H1 (cell line): Measurements from ENCODE around the gene MPST.

ENCODE experiments used
- HDAC2 ChIP-seq, 2 experiments: fragments of 300-600 bp in 1 of 2; sonication (generic) in 1 of 2; IDR thresholded peaks; 2 replicates each; pipeline ENCODE4 v1.6.1; 2011 to 2012; ENCODE audit warnings: low read depth in 2 of 2, low read length in 2 of 2, mild to moderate bottlenecking in 2 of 2, moderate library complexity in 2 of 2, borderline replicate concordance in 1 of 2, inconsistent platforms in 1 of 2
- JUN ChIP-seq: IDR thresholded peaks from 2 replicates; pipeline ENCODE4 v1.6.1; 2011; ENCODE audit warnings: low read depth, mild to moderate bottlenecking, improper control_type of control experiment, low read length
- NRF1 ChIP-seq: IDR thresholded peaks from 2 replicates; pipeline ENCODE4 v1.6.1; 2011; ENCODE audit warnings: mild to moderate bottlenecking, low read depth, low read length, improper control_type of control experiment
- POLR2A ChIP-seq, 2 experiments: IDR thresholded peaks; 1 replicate in 1 of 2; 2 replicates in 1 of 2; pipeline ENCODE4 v1.6.1; 2011; ENCODE audit warnings: low read depth in 2 of 2, low read length in 2 of 2, mild to moderate bottlenecking in 2 of 2; ENCODE audit errors: control extremely low read depth in 1 of 2
- SUZ12 ChIP-seq: fragments of 200-600 bp; sonication (generic); IDR thresholded peaks from 2 replicates; pipeline ENCODE4 v1.6.1; 2012; ENCODE audit warnings: mild to moderate bottlenecking, inconsistent platforms, low read length, moderate library complexity, mixed read lengths
- TAF1 ChIP-seq: IDR thresholded peaks from 2 replicates; pipeline ENCODE4 v1.6.1; 2011; ENCODE audit warnings: mild to moderate bottlenecking, low read depth, low read length
- ZNF274 ChIP-seq: IDR thresholded peaks from 2 replicates; pipeline ENCODE4 v1.7.0; 2012; ENCODE audit warnings: low read length, borderline replicate concordance; ENCODE audit errors: extremely low read depth
- TF ChIP-seq, protein P1 (sequence below), 3 experiments: IDR thresholded peaks; 1 replicate in 2 of 3; 2 replicates in 1 of 3; pipeline versions ENCODE4 v1.5.1 to v1.6.1; 2011; ENCODE audit warnings: low read length in 3 of 3, mild to moderate bottlenecking in 3 of 3, inconsistent platforms in 2 of 3, low read depth in 1 of 3, moderate library complexity in 1 of 3; ENCODE audit not compliant: insufficient read depth in 1 of 3; ENCODE audit errors: control extremely low read depth in 1 of 3
- TF ChIP-seq, protein P2 (sequence below): IDR thresholded peaks from 2 replicates; pipeline ENCODE4 v1.6.1; 2012; ENCODE audit warnings: inconsistent platforms
- TF ChIP-seq, protein P3 (sequence below): IDR thresholded peaks from 2 replicates; pipeline ENCODE4 v1.6.1; 2011; ENCODE audit warnings: low read length, improper control_type of control experiment
- TF ChIP-seq, protein P4 (sequence below): IDR thresholded peaks from 2 replicates; pipeline ENCODE4 v1.6.1; 2012; ENCODE audit warnings: inconsistent platforms

DNA sequence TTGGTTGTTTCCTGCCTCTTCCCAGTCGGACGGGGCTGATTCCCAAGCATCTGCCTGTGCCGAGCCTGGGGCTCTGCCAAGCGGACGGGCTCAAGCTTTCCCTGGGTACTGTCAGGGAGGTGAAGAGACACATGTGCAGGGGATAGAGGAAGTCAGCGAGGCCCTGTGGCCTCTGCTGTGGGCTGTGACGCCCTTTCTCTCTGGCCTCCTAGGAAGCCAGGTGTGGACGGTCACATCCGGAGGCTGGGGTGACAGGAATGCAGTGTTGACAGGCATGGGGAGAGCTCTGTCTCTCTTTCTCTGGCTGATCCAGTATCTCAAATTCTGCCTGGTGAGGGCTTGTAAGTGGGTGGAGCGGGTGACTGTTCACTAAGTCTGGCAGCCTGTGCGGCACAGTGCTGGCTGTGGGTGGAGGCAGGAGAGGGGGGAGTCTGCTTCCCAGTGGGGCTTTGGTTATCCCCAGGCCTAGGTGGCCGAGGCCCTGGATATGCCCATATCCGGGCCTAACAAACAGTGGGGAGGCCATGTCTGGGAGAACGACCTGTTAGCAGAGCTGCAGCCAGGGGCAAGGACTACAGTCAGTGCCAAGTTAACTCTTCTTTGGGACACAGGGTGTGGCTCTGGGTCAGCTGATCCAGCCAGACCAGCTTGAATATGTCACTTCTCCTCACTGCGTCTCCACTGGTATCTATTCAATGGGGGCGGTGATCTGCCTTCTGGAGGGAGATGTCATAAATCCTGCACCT is 33.9 kb downstream of the MPST start:
- no peak for TF ChIP-seq TAF1
- TF ChIP-seq, protein P1, sequence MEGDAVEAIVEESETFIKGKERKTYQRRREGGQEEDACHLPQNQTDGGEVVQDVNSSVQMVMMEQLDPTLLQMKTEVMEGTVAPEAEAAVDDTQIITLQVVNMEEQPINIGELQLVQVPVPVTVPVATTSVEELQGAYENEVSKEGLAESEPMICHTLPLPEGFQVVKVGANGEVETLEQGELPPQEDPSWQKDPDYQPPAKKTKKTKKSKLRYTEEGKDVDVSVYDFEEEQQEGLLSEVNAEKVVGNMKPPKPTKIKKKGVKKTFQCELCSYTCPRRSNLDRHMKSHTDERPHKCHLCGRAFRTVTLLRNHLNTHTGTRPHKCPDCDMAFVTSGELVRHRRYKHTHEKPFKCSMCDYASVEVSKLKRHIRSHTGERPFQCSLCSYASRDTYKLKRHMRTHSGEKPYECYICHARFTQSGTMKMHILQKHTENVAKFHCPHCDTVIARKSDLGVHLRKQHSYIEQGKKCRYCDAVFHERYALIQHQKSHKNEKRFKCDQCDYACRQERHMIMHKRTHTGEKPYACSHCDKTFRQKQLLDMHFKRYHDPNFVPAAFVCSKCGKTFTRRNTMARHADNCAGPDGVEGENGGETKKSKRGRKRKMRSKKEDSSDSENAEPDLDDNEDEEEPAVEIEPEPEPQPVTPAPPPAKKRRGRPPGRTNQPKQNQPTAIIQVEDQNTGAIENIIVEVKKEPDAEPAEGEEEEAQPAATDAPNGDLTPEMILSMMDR (IDR thresholded peaks at IDR 0.05; ENCODE audit: control extremely low read depth in 1 of 3, insufficient read depth in 1 of 3, low read depth in 1 of 3, low read length in 3 of 3), result no peak
- TF ChIP-seq POLR2A (IDR thresholded peaks at IDR 0.05; ENCODE audit: control extremely low read depth in 1 of 2, low read depth in 2 of 2, low read length in 2 of 2), result no peak
- TF ChIP-seq, protein P2, sequence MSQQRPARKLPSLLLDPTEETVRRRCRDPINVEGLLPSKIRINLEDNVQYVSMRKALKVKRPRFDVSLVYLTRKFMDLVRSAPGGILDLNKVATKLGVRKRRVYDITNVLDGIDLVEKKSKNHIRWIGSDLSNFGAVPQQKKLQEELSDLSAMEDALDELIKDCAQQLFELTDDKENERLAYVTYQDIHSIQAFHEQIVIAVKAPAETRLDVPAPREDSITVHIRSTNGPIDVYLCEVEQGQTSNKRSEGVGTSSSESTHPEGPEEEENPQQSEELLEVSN, result no peak
- no peak for TF ChIP-seq JUN
- no peak for TF ChIP-seq NRF1
- TF ChIP-seq, protein P3, sequence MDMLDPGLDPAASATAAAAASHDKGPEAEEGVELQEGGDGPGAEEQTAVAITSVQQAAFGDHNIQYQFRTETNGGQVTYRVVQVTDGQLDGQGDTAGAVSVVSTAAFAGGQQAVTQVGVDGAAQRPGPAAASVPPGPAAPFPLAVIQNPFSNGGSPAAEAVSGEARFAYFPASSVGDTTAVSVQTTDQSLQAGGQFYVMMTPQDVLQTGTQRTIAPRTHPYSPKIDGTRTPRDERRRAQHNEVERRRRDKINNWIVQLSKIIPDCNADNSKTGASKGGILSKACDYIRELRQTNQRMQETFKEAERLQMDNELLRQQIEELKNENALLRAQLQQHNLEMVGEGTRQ, result no peak
- no peak for TF ChIP-seq ZNF274
- no peak for TF ChIP-seq HDAC2 (IDR thresholded peaks at IDR 0.05; ENCODE audit: borderline replicate concordance in 1 of 2, low read depth in 2 of 2, low read length in 2 of 2)
- TF ChIP-seq, protein P4, sequence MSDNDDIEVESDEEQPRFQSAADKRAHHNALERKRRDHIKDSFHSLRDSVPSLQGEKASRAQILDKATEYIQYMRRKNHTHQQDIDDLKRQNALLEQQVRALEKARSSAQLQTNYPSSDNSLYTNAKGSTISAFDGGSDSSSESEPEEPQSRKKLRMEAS, result no peak
- TF ChIP-seq SUZ12, result no peak
